Testis (tissue), 2 donors: ENCODE results near the gene NOTUM.

ENCODE experiments used
- CTCF ChIP-seq, 3 experiments: fragments of 450-650 bp in 2 of 3; fragments of 200-600 bp in 1 of 3; sonication (generic) in 1 of 3; IDR thresholded peaks; one replicate each; pipeline ENCODE4 v1.5.1; 2016 to 2019; ENCODE audit warnings: antibody characterized with exemption in 3 of 3, mild to moderate bottlenecking in 2 of 3, moderate library complexity in 1 of 3
- POLR2A ChIP-seq: fragments of 450-650 bp; IDR thresholded peaks from one replicate; pipeline ENCODE4 v1.6.1; 2017; ENCODE audit warnings: antibody characterized with exemption, mild to moderate bottlenecking, moderate library complexity

GRCh38 chr17:81983639-81984373, 22.8 kb upstream of the NOTUM start:
- TF ChIP-seq CTCF (IDR thresholded peaks at IDR 0.05) (no peak), POLR2A (no peak)
